SK-N-SH (cell line): ENCODE results near the gene ZNF614. TPM values are rescaled to one million over a fixed set of nuclear protein-coding genes. Genes with fewer than 3 reads are reported as not detected.
"Not testable (repeated sequence)": the region's sequence is repeated elsewhere in the genome, so short reads cannot be mapped to it uniquely, and the experiment has no call there.

Experiments used
- CTCF ChIA-PET: fragments of 300-600, 350-600 bp; formaldehyde crosslinking; extraction: SDS; loops from one replicate; lab custom pipeline; 2021; lab: Yijun Ruan, JAX
- POLR2A ChIA-PET: fragments of 350-600 bp; sonication (Branson Sonifier 250); formaldehyde crosslinking; extraction: SDS; loops from one replicate; lab custom pipeline; 2020; ENCODE audit warnings: antibody characterized with exemption, inconsistent platforms; lab: Yijun Ruan, JAX
- DNase-seq: peaks from one replicate; pipeline ENCODE4 v3.0.0; 2012
- H2AFZ ChIP-seq: fragments of 200-600 bp; sonication (generic); 2 replicates; pipeline ENCODE4 v1.8.1; 2016; ENCODE audit warnings: antibody characterized with exemption, mild to moderate bottlenecking, low read depth
- H3F3A ChIP-seq: fragments of 200-600 bp; sonication (generic); replicated peaks from 2 replicates; pipeline ENCODE3; 2016; ENCODE audit warnings: antibody characterized with exemption, mild to moderate bottlenecking; ENCODE audit not compliant: insufficient read depth
- H3K27ac ChIP-seq, 2 experiments: fragments of 200-500 bp in 1 of 2; fragments of 200-600 bp in 1 of 2; sonication (Bioruptor generic) in 1 of 2; sonication (generic), shearing (Covaris generic) in 1 of 2; 2 replicates each; pipeline versions ENCODE4 v1.5.1 to v1.6.1; 2014 to 2016; ENCODE audit warnings: low read depth in 2 of 2, inconsistent platforms in 1 of 2, low read length in 1 of 2, mild to moderate bottlenecking in 1 of 2, mixed read lengths in 1 of 2
- H3K27me3 ChIP-seq: fragments of 200-600 bp; sonication (generic), shearing (Covaris generic); 2 replicates; pipeline ENCODE4 v1.6.1; 2016; ENCODE audit warnings: mixed run types; ENCODE audit not compliant: insufficient read depth
- H3K36me3 ChIP-seq, 2 experiments: fragments of 200-500 bp in 1 of 2; fragments of 200-600 bp in 1 of 2; sonication (Bioruptor generic) in 1 of 2; sonication (generic) in 1 of 2; replicated peaks in 1 of 2; 2 replicates each; pipeline versions ENCODE3 to v1.5.1; 2014 to 2016; ENCODE audit warnings: low read length in 1 of 2, mild to moderate bottlenecking in 1 of 2; ENCODE audit not compliant: insufficient read depth in 2 of 2, control insufficient read depth in 1 of 2
- H3K4me1 ChIP-seq, 2 experiments: fragments of 200-500 bp in 1 of 2; fragments of 200-600 bp in 1 of 2; sonication (Bioruptor generic) in 1 of 2; sonication (generic), shearing (Covaris generic) in 1 of 2; 2 replicates each; pipeline versions ENCODE4 v1.5.1 to v1.6.1; 2014 to 2016; ENCODE audit warnings: low read depth in 1 of 2, low read length in 1 of 2, mixed run types in 1 of 2; ENCODE audit not compliant: insufficient read depth in 2 of 2, control insufficient read depth in 1 of 2
- H3K4me2 ChIP-seq: fragments of 200-600 bp; sonication (generic), shearing (Covaris generic); 2 replicates; pipeline ENCODE4 v1.6.1; 2017; ENCODE audit warnings: mixed run types
- H3K4me3 ChIP-seq, 2 experiments: fragments of 200-500 bp in 1 of 2; fragments of 200-600 bp in 1 of 2; sonication (Bioruptor generic) in 1 of 2; sonication (generic), shearing (Covaris generic) in 1 of 2; 2 replicates each; pipeline versions ENCODE4 v1.5.1 to v1.8.1; 2014 to 2016; ENCODE audit warnings: low read depth in 2 of 2, inconsistent platforms in 1 of 2, low read length in 1 of 2, mild to moderate bottlenecking in 1 of 2, mixed read lengths in 1 of 2, moderate library complexity in 1 of 2
- H3K79me2 ChIP-seq: fragments of 200-600 bp; sonication (generic); 2 replicates; pipeline ENCODE4 v1.8.1; 2017; ENCODE audit warnings: mild to moderate bottlenecking; ENCODE audit not compliant: insufficient read depth
- H3K9ac ChIP-seq: fragments of 200-600 bp; sonication (generic); 2 replicates; pipeline ENCODE4 v1.6.1; 2017; ENCODE audit warnings: mixed run types
- H3K9me2 ChIP-seq: fragments of 200-600 bp; sonication (generic); 2 replicates; pipeline ENCODE4 v1.6.1; 2017; ENCODE audit warnings: mixed run types
- H3K9me3 ChIP-seq: fragments of 200-600 bp; sonication (generic); 2 replicates; pipeline ENCODE4 v1.6.1; 2017; ENCODE audit warnings: mixed run types, mild to moderate bottlenecking, moderate library complexity
- H4K20me1 ChIP-seq: fragments of 200-600 bp; sonication (generic); 2 replicates; pipeline ENCODE4 v1.6.1; 2017; ENCODE audit warnings: mild to moderate bottlenecking, mixed run types; ENCODE audit not compliant: insufficient read depth
- FOXJ3 ChIP-seq: sonication (generic); formaldehyde crosslinking; IDR thresholded peaks from 2 replicates; pipeline ENCODE4 v1.5.1; 2020; ENCODE audit warnings: mild to moderate bottlenecking, missing genetic modification reagents
- IRF3 ChIP-seq: fragments of 150-350 bp; IDR thresholded peaks from 2 replicates; pipeline ENCODE4 v1.6.1; 2016; ENCODE audit warnings: mild to moderate bottlenecking, low read depth, low read length
- JUND ChIP-seq: IDR thresholded peaks from 2 replicates; pipeline ENCODE4 v1.4.0; 2012
- MEF2A ChIP-seq: IDR thresholded peaks from 2 replicates; pipeline ENCODE4 v1.4.0; 2012; ENCODE audit warnings: low read depth, borderline replicate concordance
- NRF1 ChIP-seq: IDR thresholded peaks from 2 replicates; pipeline ENCODE4 v1.6.1; 2012; ENCODE audit warnings: low read depth, mild to moderate bottlenecking, low read length
- RFX5 ChIP-seq: IDR thresholded peaks from 2 replicates; pipeline ENCODE4 v1.6.1; 2012; ENCODE audit warnings: mild to moderate bottlenecking, improper control_type of control experiment, low read length
- TEAD4 ChIP-seq: IDR thresholded peaks from 2 replicates; pipeline ENCODE4 v1.4.0; 2012; ENCODE audit warnings: mild to moderate bottlenecking, borderline replicate concordance; ENCODE audit not compliant: insufficient read depth
- USF2 ChIP-seq: fragments of 150-350 bp; IDR thresholded peaks from 2 replicates; pipeline ENCODE4 v1.6.1; 2017; ENCODE audit warnings: antibody characterized with exemption, low read length, low read depth, borderline replicate concordance
- WGBS: methylation state at CpG from one replicate; pipeline ENCODE4 v1.1.6; 2017; ENCODE audit warnings: low lambda C conversion rate; 5-methylcytosine and 5-hydroxymethylcytosine counted together
- polyA plus RNA-seq, 3 experiments: library from polyadenylated mRNA; depleted of rRNA; stranded (reverse); fragments of >200 nt; gene quantifications; 2 replicates each; pipeline ENCODE4 v1.2.3, GENCODE V29; 2012

ZNF614 gene
- polyA plus RNA-seq, 1 of the 3 experiments (the other 2 are of a cell fraction) = 2.8 TPM

- TF ChIP-seq MEF2A (no peak), TEAD4 (no peak), IRF3 (no peak), USF2 (no peak)
Observed at GRCh38 chr19:51977346-51977745, 50.8 kb downstream of the ZNF614 start (continued).

- peaks cover 12% of the 10 kb centered on the region; the same call in 1 of the 2 replicates for H3K9me3 ChIP-seq
- no peak for TF ChIP-seq NRF1
- TF ChIP-seq JUND = no peak
- TF ChIP-seq TEAD4 = no peak
- TF ChIP-seq FOXJ3 (CRISPR knock-in tag) = no peak
- TF ChIP-seq RFX5 = no peak
- WGBS = 82% methylated on average over 3 of the region's 3 CpGs
Observed at GRCh38 chr19:51976852-51977251, 51.3 kb downstream of the ZNF614 start.

GRCh38 chr19:51975787-51976186 is 52.4 kb downstream of the ZNF614 start:
- H2AFZ ChIP-seq, H3K27ac ChIP-seq, H3F3A ChIP-seq, H3K4me3 ChIP-seq, H3K27me3 ChIP-seq, POLR2A ChIA-PET, H3K4me1 ChIP-seq, H3K9ac ChIP-seq, H4K20me1 ChIP-seq, H3K4me2 ChIP-seq, H3K9me2 ChIP-seq, DNase-seq, CTCF ChIA-PET: not testable (repeated sequence)
- WGBS = 94% methylated on average over 13 of the region's 17 CpGs
- H3K79me2 ChIP-seq = peaks cover 61% of the 10 kb centered on the region
- H3K36me3 ChIP-seq = peaks cover 29 to 68% of the 10 kb centered on the region in 2 experiments
- peaks cover 23% of the 10 kb centered on the region; the same call in 1 of the 2 replicates for H3K9me3 ChIP-seq

More at GRCh38 chr19:51976852-51977251, 51.3 kb downstream of the ZNF614 start:
- no peaks in the 10 kb centered on the region for H3F3A ChIP-seq
- H3K27me3 ChIP-seq = no peaks in the 10 kb centered on the region
- no peaks in the 10 kb centered on the region for H3K9me2 ChIP-seq
- H3K36me3 ChIP-seq = peaks cover 19 to 63% of the 10 kb centered on the region in 2 experiments
- peaks cover 68% of the 10 kb centered on the region for H3K79me2 ChIP-seq
- DNase-seq = no peak
- H3K4me3 ChIP-seq = no peak overlapping the region
- no peak overlapping the region for H3K9ac ChIP-seq
- no peak overlapping the region for H3K4me2 ChIP-seq
- H3K4me1 ChIP-seq = no peaks in the 10 kb centered on the region
- H2AFZ ChIP-seq = no peak overlapping the region
- ChIA-PET POLR2A (no interaction called here), CTCF (interaction anchor here (0.6 kb wide), 1 partner anchor 1167 kb away, joined by 3 read pairs; no protein-coding TSS in a partner anchor)
- H4K20me1 ChIP-seq = no peaks in the 10 kb centered on the region
- no peak overlapping the region for H3K27ac ChIP-seq
